ENCODE data around the gene ZSCAN22.

The ZSCAN22 gene

DNA sequence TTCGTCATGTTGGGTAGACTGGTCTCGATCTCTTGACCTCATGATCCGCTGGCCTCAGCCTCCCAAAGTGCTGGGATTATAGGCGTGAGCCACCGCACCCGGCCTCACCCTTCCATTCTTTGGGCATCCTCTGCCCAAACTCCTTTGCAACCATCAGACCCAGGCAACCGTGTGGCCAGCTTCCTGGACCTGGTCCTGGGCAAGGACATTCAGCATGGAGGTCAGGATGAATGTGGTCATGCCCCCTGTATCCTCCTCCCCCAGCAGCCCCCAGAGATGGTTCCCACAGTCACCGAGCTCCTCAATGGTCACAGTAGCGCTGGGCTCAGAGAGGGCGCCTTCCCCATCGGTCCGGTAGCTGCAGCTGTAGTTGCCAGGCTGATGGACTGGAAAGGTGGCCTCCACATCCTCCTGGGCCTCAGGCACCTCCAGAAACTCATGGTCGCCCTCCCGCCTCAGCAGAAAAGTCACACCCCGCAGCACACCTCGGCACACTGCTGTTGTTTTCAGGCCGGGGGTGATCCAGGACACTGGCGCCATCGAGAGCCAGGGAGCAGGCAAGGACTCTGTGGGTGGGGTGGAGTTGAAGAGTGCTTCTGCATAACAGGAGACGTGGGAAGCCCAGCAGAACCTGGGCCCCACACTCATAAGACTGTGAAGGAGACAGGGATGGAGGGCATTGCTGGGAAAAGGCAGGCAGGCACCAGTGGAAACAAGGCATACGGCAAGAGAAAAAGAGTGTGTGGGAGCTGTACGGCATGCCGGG, 25.4 kb downstream of the ZSCAN22 start:
- Histone ChIP-seq H3K9me2 (ENCODE audit: low read depth, low read length) (no peaks in the 10 kb centered on the region), H2AFZ (ENCODE audit: low read length) (no peak overlapping the region), H3K4me1 (ENCODE audit: insufficient read depth, low read length, severe bottlenecking) (peaks cover 15% of the 10 kb centered on the region), H3K36me3 (ENCODE audit: insufficient read depth, low read length) (no peaks in the 10 kb centered on the region), H3K4me3 (ENCODE audit: low read depth, low read length, poor library complexity, severe bottlenecking) (no peak overlapping the region), H3K27ac (ENCODE audit: low read depth, low read length, poor library complexity, severe bottlenecking) (no peak overlapping the region), H3K9ac (ENCODE audit: low read length) (no peak overlapping the region), H3K9me3 (ENCODE audit: low read length) (no peaks in the 10 kb centered on the region), H3K27me3 (ENCODE audit: insufficient read depth, low read length) (no peaks in the 10 kb centered on the region), H4K20me1 (ENCODE audit: insufficient read depth, low read length) (no peaks in the 10 kb centered on the region), H3F3A (ENCODE audit: insufficient read depth, low read length) (no peaks in the 10 kb centered on the region), H3K4me2 (ENCODE audit: low read length) (no peak overlapping the region), H3K79me2 (ENCODE audit: insufficient read depth, low read length) (peaks cover 9% of the 10 kb centered on the region)
- TF ChIP-seq EZH2 (IDR thresholded peaks at IDR 0.05; ENCODE audit: borderline replicate concordance, low read length) = no peak
- TF ChIP-seq CTCF (IDR thresholded peaks at IDR 0.05; ENCODE audit: low read length) = no peak

DNA sequence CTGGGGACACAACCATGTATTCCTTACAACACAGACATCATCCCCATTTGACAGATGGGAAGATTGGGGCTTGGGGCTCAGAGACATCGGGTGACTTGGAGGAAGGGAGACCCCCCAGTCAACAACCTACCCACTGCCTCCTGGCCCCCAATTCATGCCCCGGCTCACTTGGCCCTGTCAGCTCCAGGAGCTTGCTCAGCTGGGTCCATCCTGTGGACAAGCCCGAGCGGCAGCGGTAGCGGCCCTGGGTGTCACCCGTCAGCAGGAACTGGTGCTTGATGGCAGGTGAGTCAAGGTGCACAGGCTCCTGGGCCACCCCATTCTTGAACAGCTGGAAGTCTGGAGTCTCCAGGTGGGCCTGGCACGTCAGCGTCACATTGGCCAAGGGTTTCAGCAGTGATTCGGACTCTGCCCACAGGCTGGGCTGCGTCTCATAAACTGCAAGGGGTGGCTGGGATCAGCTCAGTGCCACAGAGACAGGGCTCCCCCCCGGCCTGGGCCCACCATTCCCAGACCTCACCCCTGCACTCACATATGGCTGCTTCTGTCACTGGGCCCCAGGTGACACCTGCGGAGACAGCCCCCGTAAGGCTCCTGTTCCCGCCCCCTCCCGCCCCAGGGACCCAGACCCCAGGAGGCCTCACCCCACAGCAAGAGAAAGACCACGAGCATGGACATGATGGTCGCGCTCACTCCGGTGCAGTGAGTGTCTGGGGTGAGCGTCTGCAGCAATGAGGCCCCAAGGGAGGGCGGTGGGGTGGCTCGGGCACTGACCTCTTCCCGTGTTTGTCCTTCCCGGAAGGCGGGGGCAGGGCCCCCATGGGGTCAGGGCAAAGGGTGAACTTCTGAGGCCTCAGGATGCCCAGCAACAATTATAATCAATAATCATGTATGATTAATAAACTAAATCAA, 26.2 kb downstream of the ZSCAN22 start, which contains the start of gene A1BG:
A1BG (minus strand) TSS at position 733 of the 912 bp plus-strand sequence; CDS start at position 678, 55 bp downstream.
- Histone ChIP-seq H2AFZ (ENCODE audit: low read length) (no peak within 1 kb of the TSS), H3K4me1 (ENCODE audit: insufficient read depth, low read length, severe bottlenecking) (peaks cover 15% of the 10 kb centered on the region), H3K9ac (ENCODE audit: low read length) (no peak within 1 kb of the TSS), H3K9me2 (ENCODE audit: low read depth, low read length) (no peaks in the 10 kb centered on the region), H4K20me1 (ENCODE audit: insufficient read depth, low read length) (no peaks in the 10 kb centered on the region), H3K9me3 (ENCODE audit: low read length) (no peaks in the 10 kb centered on the region), H3K4me3 (ENCODE audit: low read depth, low read length, poor library complexity, severe bottlenecking) (no peak within 1 kb of the TSS), H3K79me2 (ENCODE audit: insufficient read depth, low read length) (peaks cover 6% of the 10 kb centered on the region), H3F3A (ENCODE audit: insufficient read depth, low read length) (no peaks in the 10 kb centered on the region), H3K36me3 (ENCODE audit: insufficient read depth, low read length) (no peaks in the 10 kb centered on the region), H3K4me2 (ENCODE audit: low read length) (no peak within 1 kb of the TSS), H3K27me3 (ENCODE audit: insufficient read depth, low read length) (no peaks in the 10 kb centered on the region), H3K27ac (ENCODE audit: low read depth, low read length, poor library complexity, severe bottlenecking) (no peak within 1 kb of the TSS)
- TF ChIP-seq EZH2 (IDR thresholded peaks at IDR 0.05; ENCODE audit: borderline replicate concordance, low read length) = no peak
- no peak for TF ChIP-seq CTCF (IDR thresholded peaks at IDR 0.05; ENCODE audit: low read length)

DNA sequence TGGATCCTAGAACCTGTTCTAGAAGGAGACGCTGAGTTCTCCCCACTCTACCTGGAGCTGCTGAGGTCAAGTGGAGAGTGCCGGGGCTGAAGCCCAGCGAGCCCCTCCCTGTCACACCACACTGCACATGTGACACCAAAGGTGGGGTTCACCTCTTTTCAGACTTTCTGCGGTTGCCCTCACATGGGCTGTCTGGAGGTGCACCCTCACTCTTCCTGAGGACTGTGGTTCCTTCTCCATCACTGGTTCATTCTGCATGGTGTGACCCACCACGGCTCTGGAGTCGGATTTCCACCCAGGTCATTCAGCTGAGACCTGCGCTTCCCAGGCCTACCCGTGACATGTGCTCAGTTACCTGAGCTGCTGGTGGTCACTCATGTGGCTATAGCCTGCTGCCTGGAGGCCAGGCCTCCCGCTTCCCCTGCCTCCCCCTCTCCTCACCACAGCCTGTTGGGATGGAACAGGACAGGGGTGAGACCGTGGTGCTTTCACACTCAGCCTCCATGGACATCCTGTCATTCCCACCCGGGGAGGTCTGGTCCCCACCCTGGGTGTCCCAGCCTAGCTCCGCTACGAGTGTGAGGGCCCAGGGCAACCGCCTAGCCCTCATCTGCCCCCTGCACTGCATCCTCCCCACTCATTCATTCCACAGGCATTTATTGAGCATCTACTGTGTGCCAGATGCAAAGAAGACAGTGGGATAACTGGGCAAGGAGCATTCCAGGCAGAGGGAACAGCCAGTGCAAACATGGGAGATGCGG, 27.1 kb downstream of the ZSCAN22 start:
- Histone ChIP-seq H3K9me2 (ENCODE audit: low read depth, low read length) (no peaks in the 10 kb centered on the region), H3K9me3 (ENCODE audit: low read length) (no peaks in the 10 kb centered on the region), H3F3A (ENCODE audit: insufficient read depth, low read length) (no peaks in the 10 kb centered on the region), H3K9ac (ENCODE audit: low read length) (no peak overlapping the region), H3K27ac (ENCODE audit: low read depth, low read length, poor library complexity, severe bottlenecking) (no peak overlapping the region), H3K4me1 (ENCODE audit: insufficient read depth, low read length, severe bottlenecking) (peaks cover 6% of the 10 kb centered on the region), H3K4me2 (ENCODE audit: low read length) (no peak overlapping the region), H3K36me3 (ENCODE audit: insufficient read depth, low read length) (no peaks in the 10 kb centered on the region), H3K27me3 (ENCODE audit: insufficient read depth, low read length) (no peaks in the 10 kb centered on the region), H3K79me2 (ENCODE audit: insufficient read depth, low read length) (no peaks in the 10 kb centered on the region), H3K4me3 (ENCODE audit: low read depth, low read length, poor library complexity, severe bottlenecking) (no peak overlapping the region), H2AFZ (ENCODE audit: low read length) (no peak overlapping the region), H4K20me1 (ENCODE audit: insufficient read depth, low read length) (no peaks in the 10 kb centered on the region)
- TF ChIP-seq EZH2 (IDR thresholded peaks at IDR 0.05; ENCODE audit: borderline replicate concordance, low read length) (no peak), CTCF (IDR thresholded peaks at IDR 0.05; ENCODE audit: low read length) (no peak)

All from OCI-LY1 (cell line).